Mucosa of descending colon (tissue), 3 donors: ENCODE measurements around the gene GLT8D1. TPM values are rescaled to one million over a fixed set of nuclear protein-coding genes. Genes with fewer than 3 reads are reported as not detected.
A peak's percentile ranks its signal among the peaks of the same experiment; 100 is the strongest.

Experiments
- ATAC-seq: fragments of 200-7000 bp; cut with Tn5 transposase; one replicate; pipeline ENCODE4 v1.9.1; 2020; ENCODE audit warnings: mild to moderate bottlenecking, moderate library complexity
- DNase-seq, 3 donors: peaks; one replicate each; pipeline ENCODE4 v3.0.0-alpha.2; 2020
- H3K36me3 ChIP-seq: fragments of 200-600 bp; one replicate; pipeline ENCODE4 v1.8.0; 2021; ENCODE audit warnings: low read depth, mild to moderate bottlenecking
- H3K4me1 ChIP-seq: fragments of 200-600 bp; one replicate; pipeline ENCODE4 v1.8.0; 2021; ENCODE audit warnings: low read depth, mild to moderate bottlenecking
- H3K4me3 ChIP-seq: fragments of 200-600 bp; one replicate; pipeline ENCODE4 v1.8.0; 2021; ENCODE audit warnings: mild to moderate bottlenecking
- H3K9me3 ChIP-seq: fragments of 200-600 bp; one replicate; pipeline ENCODE4 v1.8.0; 2021; ENCODE audit warnings: mild to moderate bottlenecking
- CTCF ChIP-seq: fragments of 200-600 bp; IDR thresholded peaks from one replicate; pipeline ENCODE4 v1.8.0; 2022; ENCODE audit warnings: antibody characterized with exemption, mild to moderate bottlenecking
- intact Hi-C, 2 donors: fragments of 100-400 bp; cut with DNase I in 1 of 2; cut with micrococcal nuclease in 1 of 2; formaldehyde crosslinking; loops; one replicate each; pipeline versions ENCODE4 v1.11.0 to v1.11.1; 2022; cut with DNase I, micrococcal nuclease
- total RNA-seq, 3 donors: library from RNA; stranded (reverse); fragmentation: NEBNext Ultra II Directional in 2 of 3; extraction: Animal tissue kit (Norgen Biotek cat#: 25700) in 2 of 3; gene quantifications; one replicate each; pipeline versions ENCODE4 v1.2.1 to v1.2.4, GENCODE V29; 2021 to 2023
- donor health status: DM: no; HTN: no; CAD: no; lungs with moderate emphysema.
- donor health status: DM: no; HTN: no; CAD: no.
- donor health status: DM: no; HTN: yes; CAD: no.

GLT8D1 gene
- total RNA-seq, 3 donors from 2014 or later = 24.4 to 36.0 (median 30.7) TPM

DNA sequence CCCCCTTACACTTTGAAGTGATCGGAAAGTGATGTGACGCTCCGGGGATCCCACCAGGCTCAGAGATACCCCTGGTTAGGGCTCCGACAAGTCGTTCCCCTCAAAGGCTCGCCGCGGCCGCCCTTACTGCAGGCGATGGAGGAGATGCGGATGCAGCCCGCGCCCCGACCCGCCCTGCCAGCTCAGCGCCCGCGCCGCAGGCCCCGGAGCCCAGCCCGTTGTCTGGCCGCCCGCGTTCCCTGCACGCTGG is 228 bp downstream of the GLT8D1 start:
- TF ChIP-seq CTCF = no peak
- H3K4me3 ChIP-seq = peak overlapping the region; percentile 83
- DNase-seq (no peak), ATAC-seq (peak; percentile 75)
- H3K36me3 ChIP-seq = no peaks in the 10 kb centered on the region
- H3K4me1 ChIP-seq = peaks cover 25% of the 10 kb centered on the region
- no peaks in the 10 kb centered on the region for H3K9me3 ChIP-seq
- intact Hi-C loops = no loop called here

DNA sequence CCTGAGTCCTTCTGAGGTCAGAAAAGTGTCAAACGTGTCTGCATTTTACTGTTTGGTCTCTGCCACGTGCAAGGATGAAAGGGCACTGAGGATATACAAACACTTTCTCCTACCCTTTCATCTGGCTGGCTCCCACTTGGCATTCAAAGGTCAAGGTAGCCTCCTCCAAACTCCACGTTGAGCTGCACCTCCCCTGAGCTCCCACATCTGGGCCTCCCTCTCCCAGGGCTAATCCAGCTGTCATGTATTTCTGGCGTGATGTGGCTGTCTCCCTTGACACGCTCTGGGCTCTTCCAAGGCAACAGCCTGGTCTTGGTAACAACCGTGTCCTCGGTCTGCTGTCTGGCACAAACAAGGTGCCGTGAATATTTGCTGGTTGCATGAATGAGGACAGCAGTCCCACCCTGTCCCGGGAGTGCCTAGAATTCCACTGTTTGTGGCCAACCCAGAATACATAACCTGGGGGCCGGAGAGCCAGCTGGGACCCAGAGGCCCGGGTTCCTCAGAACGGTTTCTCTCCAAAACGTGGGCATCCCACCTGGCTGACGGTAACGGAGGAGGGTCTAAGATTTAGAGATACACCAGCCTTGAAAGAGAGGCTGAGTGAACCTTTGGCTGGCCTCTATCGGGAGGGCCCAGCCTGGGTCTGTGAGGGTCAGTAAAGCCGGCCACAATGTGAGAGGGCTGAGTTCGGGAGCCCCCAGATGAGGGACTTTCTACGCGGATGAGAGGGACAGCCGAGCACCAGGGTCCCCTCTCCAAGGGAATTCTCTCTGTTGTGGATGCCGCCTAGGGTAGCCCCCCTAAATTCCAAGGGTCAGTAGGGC is 767 bp downstream of the GLT8D1 start:
- intact Hi-C loops = no loop called here
- no peak for TF ChIP-seq CTCF
- Histone ChIP-seq H3K4me3 (peak overlapping the region; percentile 83), H3K9me3 (no peaks in the 10 kb centered on the region), H3K4me1 (peaks cover 25% of the 10 kb centered on the region), H3K36me3 (no peaks in the 10 kb centered on the region)
- peak in 2 of 3 donors; percentile 24 to 44 for DNase-seq
- ATAC-seq = peak; percentile 12

GRCh38 chr3:52703341-52703740 is 2.2 kb downstream of the GLT8D1 start:
- intact Hi-C loops = no loop called here
- H3K36me3 ChIP-seq = no peaks in the 10 kb centered on the region
- ATAC-seq = no peak
- peaks cover 25% of the 10 kb centered on the region for H3K4me1 ChIP-seq
- TF ChIP-seq CTCF = no peak
- no peak for DNase-seq
- no peak overlapping the region for H3K4me3 ChIP-seq
- H3K9me3 ChIP-seq = no peaks in the 10 kb centered on the region

GRCh38 chr3:52697632-52697965 is 8.0 kb downstream of the GLT8D1 start:
- H3K4me3 ChIP-seq = no peak overlapping the region
- peaks cover 10% of the 10 kb centered on the region for H3K36me3 ChIP-seq
- no peaks in the 10 kb centered on the region for H3K9me3 ChIP-seq
- intact Hi-C loops = no loop called here
- TF ChIP-seq CTCF = no peak
- no peak for ATAC-seq
- no peak for DNase-seq
- no peaks in the 10 kb centered on the region for H3K4me1 ChIP-seq

GRCh38 chr3:52696830-52697631 is 8.6 kb downstream of the GLT8D1 start:
- TF ChIP-seq CTCF = no peak
- intact Hi-C loops = no loop called here
- no peak for DNase-seq
- H3K9me3 ChIP-seq = no peaks in the 10 kb centered on the region
- no peak overlapping the region for H3K4me3 ChIP-seq
- peaks cover 10% of the 10 kb centered on the region for H3K36me3 ChIP-seq
- ATAC-seq = peak; percentile 49
- H3K4me1 ChIP-seq = no peaks in the 10 kb centered on the region
